ENCODE measurements around the gene ZNF662. TPM values are rescaled to one million over a fixed set of nuclear protein-coding genes. Genes with fewer than 3 reads are reported as not detected.

ZNF662 gene
- not detected for total RNA-seq (2021; ENCODE audit: unreplicated experiment)
- polyA plus RNA-seq (2012), result not detected in 2 replicates
- percentile 12 among the genes with signal in this experiment for Bru-seq, nascent RNA
- BruChase-seq, experiment 1, labeled RNA remaining after a 6-hour chase, result not detected
- BruChase-seq, experiment 2, labeled RNA remaining after a 2-hour chase, result percentile 14 among the genes with signal in this experiment
- long read RNA-seq, result 0 reads

DNA sequence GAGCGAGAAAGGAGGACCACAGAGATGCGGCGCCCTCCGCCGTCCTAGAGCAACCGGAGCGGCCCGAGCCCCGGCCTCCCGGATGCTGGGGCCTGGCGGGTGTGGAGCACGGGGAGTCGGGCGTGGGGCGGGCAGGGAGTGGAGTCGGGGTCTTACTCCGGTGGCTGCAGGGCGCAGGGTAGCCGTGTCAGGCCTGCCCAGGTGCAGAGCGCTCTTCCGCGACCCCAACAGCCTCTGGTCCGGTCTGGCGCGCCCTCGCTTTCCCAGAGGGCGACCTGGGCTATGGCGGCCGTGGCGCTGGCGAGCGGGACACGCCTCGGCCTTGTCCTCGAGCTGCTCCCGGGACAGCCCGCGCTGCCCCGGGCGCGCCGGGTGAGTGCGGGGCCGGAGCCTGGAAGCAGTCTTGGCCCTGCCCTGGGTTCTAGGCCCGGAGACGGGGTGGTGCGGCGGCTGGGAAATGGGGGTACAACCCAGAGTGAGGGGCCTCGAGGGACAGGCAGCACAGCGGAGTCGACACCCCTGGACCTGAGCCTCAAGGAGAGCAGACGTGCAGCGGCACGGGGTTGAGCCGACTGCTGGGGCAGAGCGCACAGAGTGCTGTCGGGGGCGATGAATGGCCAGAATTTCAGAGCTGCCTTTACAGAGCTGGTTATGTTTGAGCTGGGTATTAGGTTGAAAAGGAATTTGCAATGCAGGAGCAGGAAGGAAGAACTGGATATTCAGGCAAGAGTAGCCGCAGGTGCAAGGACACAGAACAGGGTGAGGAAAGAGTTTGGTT lies at the start of gene ZNF662:
TSS of gene ZNF662 (plus strand) at position 73 of the 778 bp plus-strand sequence. CDS start 1,973 bp downstream, outside the sequence.
- BruUV-seq (replicated peaks), result no TSS peak
- no peak within 1 kb of the TSS for H2AFZ ChIP-seq (ENCODE audit: low read depth, low read length, poor library complexity, severe bottlenecking)
- DNase-seq (ENCODE audit: low read depth, low spot score), result no peak
- H3K9me3 ChIP-seq (ENCODE audit: control insufficient read depth in 1 of 2, insufficient read depth in 1 of 2, low read depth in 1 of 2, low read length in 2 of 2), result no peaks in the 10 kb centered on the region
- CTCF ChIA-PET, result no interaction called here
- no peak within 1 kb of the TSS for H3K9ac ChIP-seq (ENCODE audit: low read length)
- no peaks in the 10 kb centered on the region for H4K20me1 ChIP-seq (ENCODE audit: insufficient read depth)
- intact Hi-C loops (cut with micrococcal nuclease), result no loop called here
- H3K4me1 ChIP-seq (ENCODE audit: control insufficient read depth in 1 of 2, insufficient read depth in 2 of 2, low read length in 2 of 2), result no peaks in the 10 kb centered on the region
- POLR2A ChIA-PET, result no interaction called here
- no peaks in the 10 kb centered on the region for H3K36me3 ChIP-seq (ENCODE audit: control insufficient read depth in 1 of 2, insufficient read depth in 2 of 2, low read length in 2 of 2)
- no peak for ATAC-seq
- RAD21 ChIA-PET (ENCODE audit: low non-redundant PET in 1 of 2, low total read pairs in 2 of 2, uncharacterized antibody in 2 of 2, unreplicated experiment in 2 of 2), result no interaction called here
- TF ChIP-seq POLR2AphosphoS5 (IDR thresholded peaks at IDR 0.05; ENCODE audit: low read depth, low read length) (no peak), CEBPB (IDR thresholded peaks at IDR 0.05; ENCODE audit: low read depth) (no peak), ELF1 (IDR thresholded peaks at IDR 0.05; ENCODE audit: borderline replicate concordance, low read depth) (no peak), RAD21 (IDR thresholded peaks at IDR 0.05; ENCODE audit: low read depth) (no peak), EGR1 (IDR thresholded peaks at IDR 0.05; ENCODE audit: low read depth) (no peak), SP1 (IDR thresholded peaks at IDR 0.05; ENCODE audit: low read depth) (no peak), YY1 (IDR thresholded peaks at IDR 0.05; ENCODE audit: extremely low read depth, insufficient replicate concordance, low read depth, low read length) (no peak), ZNF274 (IDR thresholded peaks at IDR 0.05; ENCODE audit: low read depth, low read length) (no peak)
- TF ChIP-seq, protein P1, sequence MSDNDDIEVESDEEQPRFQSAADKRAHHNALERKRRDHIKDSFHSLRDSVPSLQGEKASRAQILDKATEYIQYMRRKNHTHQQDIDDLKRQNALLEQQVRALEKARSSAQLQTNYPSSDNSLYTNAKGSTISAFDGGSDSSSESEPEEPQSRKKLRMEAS (IDR thresholded peaks at IDR 0.05), result no peak
- TF ChIP-seq, protein P2, sequence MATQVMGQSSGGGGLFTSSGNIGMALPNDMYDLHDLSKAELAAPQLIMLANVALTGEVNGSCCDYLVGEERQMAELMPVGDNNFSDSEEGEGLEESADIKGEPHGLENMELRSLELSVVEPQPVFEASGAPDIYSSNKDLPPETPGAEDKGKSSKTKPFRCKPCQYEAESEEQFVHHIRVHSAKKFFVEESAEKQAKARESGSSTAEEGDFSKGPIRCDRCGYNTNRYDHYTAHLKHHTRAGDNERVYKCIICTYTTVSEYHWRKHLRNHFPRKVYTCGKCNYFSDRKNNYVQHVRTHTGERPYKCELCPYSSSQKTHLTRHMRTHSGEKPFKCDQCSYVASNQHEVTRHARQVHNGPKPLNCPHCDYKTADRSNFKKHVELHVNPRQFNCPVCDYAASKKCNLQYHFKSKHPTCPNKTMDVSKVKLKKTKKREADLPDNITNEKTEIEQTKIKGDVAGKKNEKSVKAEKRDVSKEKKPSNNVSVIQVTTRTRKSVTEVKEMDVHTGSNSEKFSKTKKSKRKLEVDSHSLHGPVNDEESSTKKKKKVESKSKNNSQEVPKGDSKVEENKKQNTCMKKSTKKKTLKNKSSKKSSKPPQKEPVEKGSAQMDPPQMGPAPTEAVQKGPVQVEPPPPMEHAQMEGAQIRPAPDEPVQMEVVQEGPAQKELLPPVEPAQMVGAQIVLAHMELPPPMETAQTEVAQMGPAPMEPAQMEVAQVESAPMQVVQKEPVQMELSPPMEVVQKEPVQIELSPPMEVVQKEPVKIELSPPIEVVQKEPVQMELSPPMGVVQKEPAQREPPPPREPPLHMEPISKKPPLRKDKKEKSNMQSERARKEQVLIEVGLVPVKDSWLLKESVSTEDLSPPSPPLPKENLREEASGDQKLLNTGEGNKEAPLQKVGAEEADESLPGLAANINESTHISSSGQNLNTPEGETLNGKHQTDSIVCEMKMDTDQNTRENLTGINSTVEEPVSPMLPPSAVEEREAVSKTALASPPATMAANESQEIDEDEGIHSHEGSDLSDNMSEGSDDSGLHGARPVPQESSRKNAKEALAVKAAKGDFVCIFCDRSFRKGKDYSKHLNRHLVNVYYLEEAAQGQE (IDR thresholded peaks at IDR 0.05; ENCODE audit: low read depth), result no peak
- no peak within 1 kb of the TSS for H3K27ac ChIP-seq (ENCODE audit: low read depth, low read length)
- no peaks in the 10 kb centered on the region for H3K9me2 ChIP-seq (ENCODE audit: insufficient read depth)
- no peaks in the 10 kb centered on the region for H3K79me2 ChIP-seq (ENCODE audit: insufficient read depth, low read length)
- no peak within 1 kb of the TSS for H3K4me3 ChIP-seq (replicated peaks in 1 of 2; ENCODE audit: low read depth in 1 of 2, low read length in 2 of 2)
- H3K27me3 ChIP-seq (ENCODE audit: insufficient read depth, low read length), result no peaks in the 10 kb centered on the region
- H3K4me2 ChIP-seq (ENCODE audit: low read length), result no peak within 1 kb of the TSS
